HG03066 (cell line): ENCODE results near the gene SUPT20HL1.
"Not testable (repeated sequence)": the region's sequence is repeated elsewhere in the genome, so short reads cannot be mapped to it uniquely, and the experiment has no call there.

ENCODE experiments used
- ATAC-seq: cut with Tn5 transposase; IDR thresholded peaks from one replicate; pipeline ENCODE4 v1.9.1; 2021; ENCODE audit warnings: low read depth; ENCODE audit not compliant: unreplicated experiment

SUPT20HL1 gene

GRCh38 chrX:24360272-24360671, at the start of gene SUPT20HL1:
SUPT20HL1 (plus strand) TSS chrX:24360639; CDS start chrX:24362761, 2,122 bp downstream.
- ATAC-seq = no peak

DNA sequence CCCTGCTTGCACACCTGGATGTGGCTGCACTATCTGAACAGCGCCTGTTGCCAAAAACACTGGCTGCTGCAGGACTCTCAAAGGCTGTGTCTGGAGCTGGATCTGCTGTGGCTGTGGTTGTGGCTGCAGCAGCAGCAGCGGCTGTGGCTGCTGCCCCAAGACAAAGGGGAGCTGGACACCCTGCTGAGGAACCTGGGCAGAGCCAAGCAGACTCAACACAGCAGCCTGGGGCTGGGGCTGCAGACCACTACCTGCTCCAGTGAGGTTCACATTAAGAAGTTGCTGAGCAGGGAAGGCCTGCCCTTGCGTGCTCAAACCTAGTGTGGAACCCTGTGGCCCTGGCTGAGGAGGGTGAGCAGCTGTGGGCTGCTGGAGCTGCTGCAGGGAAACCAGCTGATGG, 49.5 kb upstream of the SUPT20HL1 start:
- not testable (repeated sequence) for ATAC-seq

DNA sequence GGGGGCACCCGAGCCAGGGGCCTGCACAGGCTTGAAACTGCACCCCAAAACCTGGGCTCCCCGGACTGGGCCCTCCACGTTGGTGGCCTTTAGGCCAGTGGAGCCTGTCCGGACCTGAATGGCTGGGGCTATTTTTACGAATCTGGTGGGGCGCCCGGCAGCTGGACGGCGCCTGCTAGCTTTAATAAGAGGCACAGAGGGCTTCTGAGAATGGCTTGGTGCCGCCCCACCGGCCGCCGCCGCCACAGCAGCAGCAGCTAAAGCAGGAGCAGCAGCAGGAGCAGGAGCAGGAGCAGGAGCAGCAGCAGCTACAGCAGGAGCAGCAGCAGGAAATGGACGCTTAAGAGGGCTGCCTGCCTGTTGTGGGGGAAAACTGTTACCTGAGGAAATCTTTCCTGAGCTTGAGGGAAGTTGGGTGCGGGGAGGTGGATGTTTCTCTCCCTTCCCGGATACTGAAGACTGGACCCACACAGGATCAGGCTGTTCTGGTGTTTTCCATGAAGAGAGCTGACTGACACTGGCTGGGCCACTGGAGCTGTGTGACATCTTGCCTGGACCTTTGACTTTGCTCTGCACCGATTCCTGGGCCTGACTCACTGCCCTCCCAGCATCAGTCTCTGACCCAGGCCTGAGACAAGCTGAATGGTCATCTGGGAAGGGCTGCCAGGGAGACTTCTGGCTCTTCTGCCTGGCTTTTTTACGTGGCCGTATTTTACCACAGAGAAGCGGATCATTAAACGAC, 48.8 kb upstream of the SUPT20HL1 start:
- ATAC-seq = not testable (repeated sequence)

- ATAC-seq = not testable (repeated sequence)
Observed at GRCh38 chrX:24312249-24312607, 48.2 kb upstream of the SUPT20HL1 start.

DNA sequence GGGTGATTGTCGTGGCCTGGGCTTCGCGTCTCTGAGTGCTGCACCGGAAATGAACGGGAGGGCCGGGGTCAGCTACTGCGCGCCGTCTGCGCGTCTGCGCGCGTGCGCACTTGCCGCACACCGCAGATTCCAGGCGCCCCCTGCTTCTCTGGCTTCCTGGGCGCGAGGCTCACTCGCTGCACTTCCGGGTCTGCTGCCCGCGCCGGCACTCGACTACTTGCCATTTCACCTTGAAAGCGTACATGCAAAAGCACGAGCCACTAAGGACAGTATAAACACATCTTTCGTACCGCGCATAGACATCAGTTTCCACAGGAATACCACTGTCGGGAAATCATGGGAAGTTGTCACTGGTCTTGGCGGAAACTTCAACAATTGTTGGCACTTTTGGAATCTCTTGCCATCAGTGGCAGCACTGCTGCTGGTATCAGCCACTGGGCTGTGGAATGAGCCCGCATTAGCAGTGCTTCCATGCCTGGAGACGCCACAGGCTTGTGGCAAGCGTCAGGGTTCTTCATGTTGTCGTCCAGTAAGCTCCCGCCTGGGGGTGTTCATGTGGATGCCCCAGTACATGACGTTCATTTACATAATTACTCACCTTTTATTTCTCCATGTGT, 46.3 kb upstream of the SUPT20HL1 start, which contains the start of gene SUPT20HL2:
Gene SUPT20HL2 (minus strand): TSS at position 51 of the 617 bp plus-strand sequence. CDS start 754 bp downstream, outside the sequence.
- ATAC-seq = no peak

DNA sequence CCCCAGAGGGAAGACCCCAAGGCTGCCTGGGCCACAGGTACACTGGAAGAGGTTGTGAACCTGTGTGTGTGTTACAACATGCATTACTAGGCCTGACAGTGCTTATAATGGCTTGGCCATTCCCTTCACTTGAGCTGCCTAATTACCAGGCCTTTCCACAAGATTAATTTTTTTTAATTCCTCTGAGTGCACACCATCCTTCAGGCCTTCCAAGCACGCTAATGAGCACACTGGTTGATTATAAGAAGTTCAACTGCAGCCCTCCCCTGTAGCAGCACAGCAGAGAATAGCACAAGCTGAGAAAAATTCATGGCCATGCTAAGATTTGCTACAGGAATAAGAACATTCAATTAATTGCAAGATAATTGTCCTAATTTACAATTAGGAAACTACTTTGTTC, 44.3 kb upstream of the SUPT20HL1 start:
- ATAC-seq = no peak

DNA sequence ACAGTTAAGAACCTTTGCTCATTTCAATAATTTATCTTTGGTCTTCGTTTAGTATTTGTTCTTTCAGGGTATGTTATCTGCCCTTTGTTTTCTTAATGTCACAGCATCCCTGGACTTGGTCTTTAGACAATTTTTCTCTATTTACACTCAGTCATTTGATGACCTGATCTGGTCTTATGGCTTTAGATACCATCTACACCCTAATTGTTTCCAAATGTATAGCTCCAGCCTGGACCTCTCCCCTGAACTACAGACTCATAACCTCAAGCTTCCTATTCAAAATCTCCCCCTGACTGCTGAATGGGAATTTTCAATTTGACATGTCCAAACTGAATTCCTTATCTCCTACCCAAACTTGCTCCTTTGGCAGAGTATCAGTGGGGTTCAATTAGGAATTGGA, 42.9 kb upstream of the SUPT20HL1 start:
- no peak for ATAC-seq

- no peak for ATAC-seq
Observed at GRCh38 chrX:24321741-24322395, 38.6 kb upstream of the SUPT20HL1 start.

DNA sequence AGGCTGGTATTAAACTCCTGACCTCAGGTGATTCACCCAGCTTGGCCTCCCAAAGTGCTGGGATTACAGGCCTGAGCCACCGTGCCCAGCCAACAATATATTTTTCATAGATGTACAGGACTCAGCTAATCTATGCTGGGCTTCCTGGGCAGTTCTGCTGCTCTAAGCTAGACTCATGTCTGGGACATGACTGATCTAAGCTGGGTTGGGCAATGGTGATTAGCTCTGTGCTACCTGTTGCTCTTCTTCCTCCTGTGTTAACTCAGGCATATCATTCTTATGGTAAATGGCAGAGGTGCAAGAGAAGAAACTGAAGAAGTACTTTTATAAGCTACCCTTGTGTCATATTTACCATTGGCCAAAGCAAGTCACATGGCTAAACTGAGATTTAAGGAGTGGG, 35.2 kb upstream of the SUPT20HL1 start:
- no peak for ATAC-seq

GRCh38 chrX:24332878-24333277, 27.6 kb upstream of the SUPT20HL1 start:
- ATAC-seq = no peak

GRCh38 chrX:24333371-24333770, 27.1 kb upstream of the SUPT20HL1 start:
- ATAC-seq = no peak

GRCh38 chrX:24334461-24334860, 26.0 kb upstream of the SUPT20HL1 start:
- no peak for ATAC-seq

- no peak for ATAC-seq
Observed at GRCh38 chrX:24335871-24336270, 24.6 kb upstream of the SUPT20HL1 start.

GRCh38 chrX:24339911-24340310, 20.5 kb upstream of the SUPT20HL1 start:
- no peak for ATAC-seq

GRCh38 chrX:24340501-24340900, 19.9 kb upstream of the SUPT20HL1 start:
- ATAC-seq = no peak

DNA sequence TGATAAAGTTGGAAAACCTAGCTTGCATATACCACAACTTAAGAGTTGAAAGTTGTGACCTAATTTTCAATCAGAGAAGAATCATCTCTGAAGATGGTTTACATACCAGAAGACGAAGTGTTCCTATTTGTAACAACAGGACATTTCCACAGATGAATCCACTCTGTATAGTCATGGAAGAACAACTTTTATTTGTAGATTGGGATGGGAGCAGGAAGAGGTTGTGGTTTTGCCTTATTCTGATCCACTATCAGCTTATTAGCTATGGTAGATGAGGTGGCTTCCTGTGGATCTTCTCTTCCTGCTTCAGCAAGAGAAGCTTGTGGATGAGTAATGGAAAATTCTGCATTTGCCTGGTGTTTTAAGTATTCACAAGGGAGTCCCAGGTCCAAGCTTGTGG, 18.6 kb upstream of the SUPT20HL1 start:
- ATAC-seq = no peak

- ATAC-seq = no peak
Observed at GRCh38 chrX:24343719-24344118, 16.7 kb upstream of the SUPT20HL1 start.

GRCh38 chrX:24347881-24348280, 12.6 kb upstream of the SUPT20HL1 start:
- no peak for ATAC-seq

DNA sequence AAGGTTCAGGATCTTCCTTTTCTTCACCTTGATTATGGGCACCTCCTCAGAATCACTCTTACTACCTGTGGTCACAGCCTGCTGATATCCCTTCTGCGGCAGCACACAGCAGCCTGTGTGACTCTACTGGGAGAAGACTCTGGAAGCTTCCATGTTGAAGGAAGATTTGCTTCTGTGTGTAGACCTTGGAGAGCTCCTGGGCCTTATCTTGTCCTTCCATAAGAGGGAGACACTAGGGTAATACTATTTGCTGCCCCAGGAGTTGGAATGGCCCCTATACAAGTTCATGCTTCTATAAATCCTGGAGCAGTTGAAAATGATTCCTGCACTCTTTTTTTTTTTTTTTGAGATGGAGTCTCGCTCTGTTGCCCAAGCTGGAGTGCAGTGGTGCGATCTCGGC, 10.2 kb upstream of the SUPT20HL1 start:
- no peak for ATAC-seq

DNA sequence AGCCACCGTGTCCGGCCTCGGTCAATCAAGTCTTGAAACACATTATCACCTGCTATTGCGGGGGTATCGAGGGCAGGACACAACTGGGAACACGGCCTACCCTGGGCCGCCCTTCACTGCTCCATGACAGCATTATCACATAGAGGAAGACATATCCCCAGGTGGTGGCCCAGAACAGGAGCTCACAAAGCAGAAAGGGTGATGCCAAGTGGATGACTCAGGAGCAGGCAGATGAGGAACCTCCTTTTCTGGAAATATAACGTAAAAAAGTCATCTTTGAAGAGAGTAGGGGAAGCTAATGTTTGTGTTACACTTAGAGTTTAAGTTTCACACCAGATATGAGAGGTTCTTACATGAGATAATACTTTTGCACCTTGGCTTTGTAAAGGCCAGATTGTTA, 5.3 kb upstream of the SUPT20HL1 start:
- no peak for ATAC-seq

- no peak for ATAC-seq
Observed at GRCh38 chrX:24357106-24357505, 3.3 kb upstream of the SUPT20HL1 start.
